ENCODE results near the gene ADGRE2. TPM values are rescaled to one million over a fixed set of nuclear protein-coding genes. Genes with fewer than 3 reads are reported as not detected.
"Not testable (repeated sequence)": the region's sequence is repeated elsewhere in the genome, so short reads cannot be mapped to it uniquely, and the experiment has no call there.

The ADGRE2 gene
- total and polyA plus RNA-seq, 11 donors, result 0.40 to 11.6 (median 0.84) TPM

DNA sequence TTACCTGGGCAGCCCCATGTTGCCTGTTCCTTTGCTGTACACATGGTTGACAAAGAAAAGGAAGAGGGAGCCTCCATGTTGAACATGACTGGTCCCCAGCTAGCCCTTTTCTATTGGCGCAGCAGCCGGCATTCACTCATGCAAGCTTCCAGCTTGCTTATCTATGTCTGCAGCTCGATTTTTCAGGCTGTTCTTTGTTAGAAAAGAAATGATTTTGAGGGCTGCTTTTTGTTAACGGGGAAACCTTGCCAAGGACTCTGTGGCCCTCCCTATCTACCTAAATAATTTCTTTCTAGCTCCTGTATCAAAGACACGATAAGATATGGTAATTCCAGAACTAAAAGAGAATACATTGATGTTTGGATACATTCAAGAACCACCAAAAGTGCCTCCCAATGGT lies 20.4 kb upstream of the ADGRE2 start:
- peaks cover 0 to 8% (median 0%) of the 10 kb centered on the region in 9 donors for H3K27me3 ChIP-seq
- H3K36me3 ChIP-seq, result no peaks in the 10 kb centered on the region
- H3K4me1 ChIP-seq, result peaks cover 0 to 12% (median 0%) of the 10 kb centered on the region in 12 donors
- 60 to 66% (median 63%) methylated on average over 5 of the region's 5 CpGs for WGBS, 4 donors
- intact Hi-C loops (cut with DNase I), result no loop called here
- ATAC-seq (no peak), DNase-seq (no peak)
- no peak overlapping the region for H3K27ac ChIP-seq
- TF ChIP-seq CTCF (IDR thresholded peaks at IDR 0.05) (no peak), POLR2A (IDR thresholded peaks at IDR 0.05) (no peak)
- H3K9me3 ChIP-seq, result no peaks in the 10 kb centered on the region
- no peak overlapping the region for H3K4me3 ChIP-seq

GRCh38 chr19:14796021-14796420 lies 17.7 kb upstream of the ADGRE2 start:
- Histone ChIP-seq H3K36me3 (no peaks in the 10 kb centered on the region), H3K4me1 (peaks cover 0 to 12% (median 0%) of the 10 kb centered on the region in 12 donors), H3K4me3 (no peak overlapping the region), H3K9me3 (peaks cover 0 to 4% (median 0%) of the 10 kb centered on the region in 12 donors), H3K27ac (no peak overlapping the region), H3K27me3 (peaks cover 0 to 8% (median 0%) of the 10 kb centered on the region in 9 donors)
- WGBS, 4 donors, result 89 to 94% (median 90%) methylated on average over 10 to 11 of the region's 11 CpGs
- intact Hi-C loops (cut with DNase I), result no loop called here
- no peak for DNase-seq
- TF ChIP-seq POLR2A (IDR thresholded peaks at IDR 0.05) (no peak), CTCF (IDR thresholded peaks at IDR 0.05) (no peak)
- no peak for ATAC-seq

DNA sequence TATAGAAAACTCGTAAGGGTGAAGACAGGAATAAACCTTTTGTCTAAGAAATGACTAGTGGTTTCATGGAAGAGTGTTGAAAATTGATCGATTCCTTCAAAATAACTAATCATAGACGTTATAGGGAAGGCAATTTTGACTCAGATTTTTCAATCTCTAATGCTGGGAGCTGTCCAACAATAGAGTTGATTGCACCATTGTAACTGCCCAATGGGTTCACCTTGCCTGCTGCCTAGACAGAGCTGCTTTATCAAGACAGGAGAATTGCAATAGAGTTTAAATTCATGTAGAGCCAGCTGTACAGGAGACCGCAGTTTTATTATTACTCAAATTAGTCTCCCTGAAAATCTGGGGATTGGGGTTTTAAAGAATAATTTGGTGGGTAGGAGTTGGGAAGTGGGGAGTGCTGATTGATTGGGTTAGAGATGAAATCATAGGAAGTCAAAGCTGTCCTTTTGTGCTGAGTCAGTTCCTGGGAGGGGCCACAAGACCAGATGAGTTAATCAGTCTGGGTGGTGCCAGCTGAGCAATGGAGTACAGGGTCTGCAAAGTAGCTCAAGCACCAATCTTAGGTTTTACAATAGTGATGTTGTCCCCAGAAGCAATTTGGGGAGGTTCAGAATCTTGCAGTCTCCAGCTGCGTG lies 16.8 kb upstream of the ADGRE2 start:
- Histone ChIP-seq H3K27me3 (peaks cover 0 to 8% (median 0%) of the 10 kb centered on the region in 9 donors), H3K27ac (no peak overlapping the region), H3K9me3 (peaks cover 0 to 4% (median 0%) of the 10 kb centered on the region in 12 donors), H3K4me1 (peaks cover 0 to 12% (median 0%) of the 10 kb centered on the region in 12 donors), H3K4me3 (no peak overlapping the region), H3K36me3 (no peaks in the 10 kb centered on the region)
- ATAC-seq (no peak), DNase-seq (no peak)
- intact Hi-C loops (cut with DNase I), result no loop called here
- 82 to 84% (median 84%) methylated on average over 5 of the region's 5 CpGs for WGBS, 4 donors
- TF ChIP-seq CTCF (IDR thresholded peaks at IDR 0.05) (no peak), POLR2A (IDR thresholded peaks at IDR 0.05) (no peak)

DNA sequence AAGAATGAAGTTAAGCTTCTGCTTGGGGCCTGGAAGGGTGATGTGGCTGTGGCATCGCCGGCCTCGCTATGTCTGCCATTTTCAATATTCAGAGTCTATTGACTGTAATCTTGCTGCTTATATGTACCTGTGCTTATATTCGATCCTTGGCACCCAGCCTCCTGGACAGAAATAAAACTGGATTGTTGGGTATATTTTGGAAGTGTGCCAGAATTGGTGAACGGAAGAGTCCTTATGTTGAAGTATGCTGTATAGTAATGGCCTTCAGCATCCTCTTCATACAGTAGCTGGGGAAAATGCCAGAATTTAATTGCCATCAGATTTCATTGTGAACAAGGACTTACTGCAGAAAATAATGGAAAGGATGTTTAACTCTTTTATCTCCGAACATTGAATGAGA lies 13.9 kb upstream of the ADGRE2 start:
- peaks cover 0 to 15% (median 0%) of the 10 kb centered on the region in 12 donors for H3K4me1 ChIP-seq
- ATAC-seq, H3K4me3 ChIP-seq, H3K9me3 ChIP-seq, H3K36me3 ChIP-seq, H3K27ac ChIP-seq, H3K27me3 ChIP-seq, DNase-seq: not testable (repeated sequence)
- 75 to 83% (median 80%) methylated on average over 6 of the region's 6 CpGs for WGBS, 4 donors
- intact Hi-C loops (cut with DNase I), result loop anchor here in 1 of 10 donors (5.0 kb wide), 1 partner anchor 95 kb away; the partner anchor contains the start of gene OR7A17
